Stimulated activated CD4-positive, alpha-beta T cell treated with anti-CD3 and anti-CD28 coated beads, TNF-alpha, amount 100 ng/mL, for 24 hours (primary cell): Measurements from ENCODE around the gene KERA.

Source experiments
- DNase-seq, 3 experiments: peaks; one replicate each; pipeline ENCODE4 v3.0.0-alpha.2; 2020; ENCODE audit warnings: low read depth in 3 of 3

The KERA gene

GRCh38 chr12:91073426-91073825, 15.6 kb upstream of the KERA start:
- no peak for DNase-seq

- no peak for DNase-seq
These were observed 15.1 kb upstream of the KERA start for GRCh38 chr12:91072931-91073330.

- no peak for DNase-seq
These were observed 13.1 kb upstream of the KERA start for GRCh38 chr12:91070936-91071335.

GRCh38 chr12:91065396-91065795, 7.6 kb upstream of the KERA start:
- DNase-seq: no peak

GRCh38 chr12:91064640-91065039, 6.8 kb upstream of the KERA start:
- DNase-seq: no peak

GRCh38 chr12:91061091-91061490, 3.3 kb upstream of the KERA start:
- no peak for DNase-seq

GRCh38 chr12:91059211-91059610, 1.4 kb upstream of the KERA start:
- no peak for DNase-seq

GRCh38 chr12:91058786-91059185, 962 bp upstream of the KERA start:
- no peak for DNase-seq

- no peak for DNase-seq
These were observed 1.3 kb downstream of the KERA start for GRCh38 chr12:91056488-91056887.

- no peak for DNase-seq
These were observed 1.8 kb downstream of the KERA start for GRCh38 chr12:91055976-91056375.

- DNase-seq: no peak
These were observed 3.7 kb downstream of the KERA start for GRCh38 chr12:91053951-91054715.

GRCh38 chr12:91052026-91052425, 5.8 kb downstream of the KERA start:
- no peak for DNase-seq

- DNase-seq: no peak
These were observed 13.2 kb downstream of the KERA start for GRCh38 chr12:91044586-91044985.

GRCh38 chr12:91043408-91043807, 14.4 kb downstream of the KERA start:
- DNase-seq: no peak

- no peak for DNase-seq
These were observed 17.6 kb downstream of the KERA start for GRCh38 chr12:91040096-91040755.

GRCh38 chr12:91037276-91037675, 20.5 kb downstream of the KERA start:
- DNase-seq: no peak

- no peak for DNase-seq
These were observed 24.6 kb downstream of the KERA start for GRCh38 chr12:91033251-91033650.

- DNase-seq: no peak
These were observed 34.4 kb downstream of the KERA start for GRCh38 chr12:91023326-91024004.

- DNase-seq: no peak
These were observed 36.7 kb downstream of the KERA start for GRCh38 chr12:91021076-91021475.

GRCh38 chr12:91019455-91019854, 38.4 kb downstream of the KERA start:
- no peak for DNase-seq

- DNase-seq: no peak
These were observed 40.1 kb downstream of the KERA start for GRCh38 chr12:91017511-91018263.

- DNase-seq: no peak
These were observed 40.8 kb downstream of the KERA start for GRCh38 chr12:91017043-91017442.
